ENCODE data around the gene DTD2. TPM values are rescaled to one million over a fixed set of nuclear protein-coding genes. Genes with fewer than 3 reads are reported as not detected.

Gene DTD2
- total RNA-seq, 1 experiment from 2014 or later = 15.2 TPM

DNA sequence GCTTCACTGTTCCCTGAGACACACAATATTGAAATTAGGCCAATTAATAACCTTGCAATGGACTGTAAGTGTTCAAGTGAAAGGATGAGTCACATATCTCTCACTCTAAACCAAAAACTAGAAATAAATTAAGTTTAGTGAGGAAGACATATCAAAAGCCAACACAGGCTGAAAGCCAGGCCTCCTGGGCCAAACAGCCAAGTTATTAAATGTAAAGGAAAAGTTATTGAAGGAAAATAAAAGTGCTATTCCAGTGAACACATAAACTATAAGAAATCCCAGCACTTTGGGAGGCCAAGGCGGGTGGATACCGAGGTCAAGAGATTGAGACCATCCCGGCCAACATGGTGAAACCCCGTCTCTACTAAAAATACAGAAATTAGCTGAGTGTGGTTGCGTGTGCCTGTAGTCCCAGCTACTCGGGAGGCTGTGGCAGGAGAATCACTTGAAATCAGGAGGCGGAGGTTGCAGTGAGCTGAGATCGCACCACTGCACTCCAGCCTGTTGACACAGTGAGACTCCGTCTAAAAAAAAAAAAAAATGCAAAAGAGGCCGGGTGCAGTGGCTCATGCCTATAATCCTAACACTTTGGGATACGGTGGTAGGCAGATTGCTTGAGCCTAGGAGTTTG lies 26.6 kb downstream of the DTD2 start:
- Histone ChIP-seq H3K36me3 (ENCODE audit: control insufficient read depth, insufficient read depth, low read length) (no peaks in the 10 kb centered on the region), H3K27ac (ENCODE audit: low read length) (no peak overlapping the region), H3K4me3 (ENCODE audit: low read depth in 2 of 2, low read length in 2 of 2) (no peak overlapping the region), H3K27me3 (ENCODE audit: control insufficient read depth, insufficient read depth, low read length) (no peaks in the 10 kb centered on the region), H3K9me3 (ENCODE audit: control insufficient read depth, insufficient read depth, low read depth, low read length) (no peaks in the 10 kb centered on the region), H3K4me1 (ENCODE audit: control insufficient read depth, insufficient read depth, low read length) (no peaks in the 10 kb centered on the region)
- ChIA-PET CTCF (no interaction called here), POLR2A (no interaction called here)
- DNase-seq (ENCODE audit: low read depth, low spot score) (no peak), ATAC-seq (no peak)
- in situ Hi-C loops (cut with HindIII; ENCODE audit: low pct_unique_long_range_greater_than_20kb, low sequenced_read_pairs) (no loop called here), intact Hi-C loops (cut with micrococcal nuclease; ENCODE audit: unreplicated experiment) (no loop called here)
- TF ChIP-seq POLR2AphosphoS5 (IDR thresholded peaks at IDR 0.05; ENCODE audit: low read depth, low read length) (no peak), SIN3A (IDR thresholded peaks at IDR 0.05; ENCODE audit: borderline replicate concordance, insufficient read depth, low read depth, low read length) (no peak), TCF7L2 (IDR thresholded peaks at IDR 0.05; ENCODE audit: low read depth, low read length) (no peak)
- TF ChIP-seq, protein P1, sequence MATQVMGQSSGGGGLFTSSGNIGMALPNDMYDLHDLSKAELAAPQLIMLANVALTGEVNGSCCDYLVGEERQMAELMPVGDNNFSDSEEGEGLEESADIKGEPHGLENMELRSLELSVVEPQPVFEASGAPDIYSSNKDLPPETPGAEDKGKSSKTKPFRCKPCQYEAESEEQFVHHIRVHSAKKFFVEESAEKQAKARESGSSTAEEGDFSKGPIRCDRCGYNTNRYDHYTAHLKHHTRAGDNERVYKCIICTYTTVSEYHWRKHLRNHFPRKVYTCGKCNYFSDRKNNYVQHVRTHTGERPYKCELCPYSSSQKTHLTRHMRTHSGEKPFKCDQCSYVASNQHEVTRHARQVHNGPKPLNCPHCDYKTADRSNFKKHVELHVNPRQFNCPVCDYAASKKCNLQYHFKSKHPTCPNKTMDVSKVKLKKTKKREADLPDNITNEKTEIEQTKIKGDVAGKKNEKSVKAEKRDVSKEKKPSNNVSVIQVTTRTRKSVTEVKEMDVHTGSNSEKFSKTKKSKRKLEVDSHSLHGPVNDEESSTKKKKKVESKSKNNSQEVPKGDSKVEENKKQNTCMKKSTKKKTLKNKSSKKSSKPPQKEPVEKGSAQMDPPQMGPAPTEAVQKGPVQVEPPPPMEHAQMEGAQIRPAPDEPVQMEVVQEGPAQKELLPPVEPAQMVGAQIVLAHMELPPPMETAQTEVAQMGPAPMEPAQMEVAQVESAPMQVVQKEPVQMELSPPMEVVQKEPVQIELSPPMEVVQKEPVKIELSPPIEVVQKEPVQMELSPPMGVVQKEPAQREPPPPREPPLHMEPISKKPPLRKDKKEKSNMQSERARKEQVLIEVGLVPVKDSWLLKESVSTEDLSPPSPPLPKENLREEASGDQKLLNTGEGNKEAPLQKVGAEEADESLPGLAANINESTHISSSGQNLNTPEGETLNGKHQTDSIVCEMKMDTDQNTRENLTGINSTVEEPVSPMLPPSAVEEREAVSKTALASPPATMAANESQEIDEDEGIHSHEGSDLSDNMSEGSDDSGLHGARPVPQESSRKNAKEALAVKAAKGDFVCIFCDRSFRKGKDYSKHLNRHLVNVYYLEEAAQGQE (IDR thresholded peaks at IDR 0.05; ENCODE audit: insufficient read depth in 1 of 2, low read depth in 2 of 2, low read length in 1 of 2) = no peak
- TF ChIP-seq, protein P2, sequence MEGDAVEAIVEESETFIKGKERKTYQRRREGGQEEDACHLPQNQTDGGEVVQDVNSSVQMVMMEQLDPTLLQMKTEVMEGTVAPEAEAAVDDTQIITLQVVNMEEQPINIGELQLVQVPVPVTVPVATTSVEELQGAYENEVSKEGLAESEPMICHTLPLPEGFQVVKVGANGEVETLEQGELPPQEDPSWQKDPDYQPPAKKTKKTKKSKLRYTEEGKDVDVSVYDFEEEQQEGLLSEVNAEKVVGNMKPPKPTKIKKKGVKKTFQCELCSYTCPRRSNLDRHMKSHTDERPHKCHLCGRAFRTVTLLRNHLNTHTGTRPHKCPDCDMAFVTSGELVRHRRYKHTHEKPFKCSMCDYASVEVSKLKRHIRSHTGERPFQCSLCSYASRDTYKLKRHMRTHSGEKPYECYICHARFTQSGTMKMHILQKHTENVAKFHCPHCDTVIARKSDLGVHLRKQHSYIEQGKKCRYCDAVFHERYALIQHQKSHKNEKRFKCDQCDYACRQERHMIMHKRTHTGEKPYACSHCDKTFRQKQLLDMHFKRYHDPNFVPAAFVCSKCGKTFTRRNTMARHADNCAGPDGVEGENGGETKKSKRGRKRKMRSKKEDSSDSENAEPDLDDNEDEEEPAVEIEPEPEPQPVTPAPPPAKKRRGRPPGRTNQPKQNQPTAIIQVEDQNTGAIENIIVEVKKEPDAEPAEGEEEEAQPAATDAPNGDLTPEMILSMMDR (IDR thresholded peaks at IDR 0.05) = no peak
- no TSS peak for BruUV-seq (replicated peaks)

DNA sequence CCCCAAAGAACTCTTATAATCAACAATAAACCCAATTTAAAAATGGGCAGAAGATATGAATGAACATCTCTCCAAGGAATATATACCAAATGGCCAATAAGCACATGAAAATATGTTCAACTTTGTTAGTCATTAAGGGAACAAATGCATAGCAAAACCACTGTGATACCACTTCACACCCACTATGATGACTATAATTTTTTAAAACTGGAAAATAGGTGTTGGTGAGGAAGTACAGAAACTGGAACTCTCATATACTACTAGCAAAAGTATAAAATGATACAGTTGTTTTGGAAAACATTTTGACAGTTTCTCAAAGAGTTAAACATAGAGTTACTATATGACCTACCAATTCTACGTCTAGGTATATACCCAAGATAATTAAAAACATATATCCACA lies 27.5 kb downstream of the DTD2 start:
- Histone ChIP-seq H3K27me3 (ENCODE audit: control insufficient read depth, insufficient read depth, low read length) (no peaks in the 10 kb centered on the region), H3K4me1 (ENCODE audit: control insufficient read depth, insufficient read depth, low read length) (no peaks in the 10 kb centered on the region), H3K27ac (ENCODE audit: low read length) (no peak overlapping the region), H3K36me3 (ENCODE audit: control insufficient read depth, insufficient read depth, low read length) (no peaks in the 10 kb centered on the region), H3K4me3 (ENCODE audit: low read depth in 2 of 2, low read length in 2 of 2) (no peak overlapping the region), H3K9me3 (ENCODE audit: control insufficient read depth, insufficient read depth, low read depth, low read length) (no peaks in the 10 kb centered on the region)
- no peak for DNase-seq (ENCODE audit: low read depth, low spot score)
- intact Hi-C loops (cut with micrococcal nuclease; ENCODE audit: unreplicated experiment) = no loop called here
- ATAC-seq = no peak
- in situ Hi-C loops (cut with HindIII; ENCODE audit: low pct_unique_long_range_greater_than_20kb, low sequenced_read_pairs) = no loop called here
- TF ChIP-seq POLR2AphosphoS5 (IDR thresholded peaks at IDR 0.05; ENCODE audit: low read depth, low read length) = no peak
- TF ChIP-seq, protein P1 (IDR thresholded peaks at IDR 0.05; ENCODE audit: insufficient read depth in 1 of 2, low read depth in 2 of 2, low read length in 1 of 2) = no peak
- no peak for TF ChIP-seq TCF7L2 (IDR thresholded peaks at IDR 0.05; ENCODE audit: low read depth, low read length)
- TF ChIP-seq, protein P2 (IDR thresholded peaks at IDR 0.05) = no peak
- TF ChIP-seq SIN3A (IDR thresholded peaks at IDR 0.05; ENCODE audit: borderline replicate concordance, insufficient read depth, low read depth, low read length) = no peak
- BruUV-seq (replicated peaks) = no TSS peak
- ChIA-PET CTCF (no interaction called here), POLR2A (no interaction called here)
